Measurements from ENCODE around the gene TSPO2.

Gene TSPO2

GRCh38 chr6:41078101-41078500, 35.8 kb downstream of the TSPO2 start:
- no peak for DNase-seq

GRCh38 chr6:41079080-41079479, 36.8 kb downstream of the TSPO2 start:
- no peak for DNase-seq

GRCh38 chr6:41080621-41081020, 38.4 kb downstream of the TSPO2 start:
- DNase-seq: no peak

GRCh38 chr6:41083072-41083471, 40.8 kb downstream of the TSPO2 start:
- no peak for DNase-seq

GRCh38 chr6:41085182-41085581, 42.9 kb downstream of the TSPO2 start:
- no peak for DNase-seq

- DNase-seq: no peak
These were observed 46.2 kb downstream of the TSPO2 start for GRCh38 chr6:41088451-41088850.

GRCh38 chr6:41090841-41091761, 48.8 kb downstream of the TSPO2 start:
- DNase-seq: no peak

- DNase-seq: peak; percentile 8
These were observed 50.3 kb downstream of the TSPO2 start for GRCh38 chr6:41092421-41093140.

- DNase-seq: no peak
These were observed 51.5 kb downstream of the TSPO2 start for GRCh38 chr6:41093729-41094128.

Measured in NCI-H526 treated with DMSO at 0.1 percent for 48 hours (cell line).